D721Med (cell line): ENCODE data around the gene AHNAK2.
"Not testable (repeated sequence)": the region's sequence is repeated elsewhere in the genome, so short reads cannot be mapped to it uniquely, and the experiment has no call there.

Source experiments
- DNase-seq: peaks from one replicate; pipeline ENCODE4 v3.0.0; 2011; ENCODE audit warnings: low spot score; ENCODE audit not compliant: insufficient read length
- FAIRE-seq: peaks from 2 replicates; lab custom pipeline; 2011; peaks lifted over from hg19 to GRCh38; lab: Jason Lieb, UNC
- CTCF ChIP-seq: IDR thresholded peaks from 2 replicates; pipeline ENCODE4 v1.5.1; 2012; ENCODE audit warnings: mild to moderate bottlenecking, control low read depth; ENCODE audit not compliant: insufficient read depth; ENCODE audit errors: missing control alignments

Gene AHNAK2

GRCh38 chr14:104891664-104892530, 86.3 kb downstream of the AHNAK2 start:
- DNase-seq (no peak), FAIRE-seq (no peak)
- TF ChIP-seq CTCF: no peak

GRCh38 chr14:104891121-104891551, 87.0 kb downstream of the AHNAK2 start:
- TF ChIP-seq CTCF: no peak
- FAIRE-seq: no peak
- no peak for DNase-seq

GRCh38 chr14:104890292-104890691, 87.9 kb downstream of the AHNAK2 start:
- DNase-seq, FAIRE-seq: not testable (repeated sequence)

- DNase-seq (no peak), FAIRE-seq (no peak)
- no peak for TF ChIP-seq CTCF
These were observed 88.8 kb downstream of the AHNAK2 start for GRCh38 chr14:104889375-104889757.

- FAIRE-seq (no peak), DNase-seq (no peak)
- no peak for TF ChIP-seq CTCF
These were observed 89.4 kb downstream of the AHNAK2 start for GRCh38 chr14:104888489-104889374.

GRCh38 chr14:104887623-104888488, 90.3 kb downstream of the AHNAK2 start:
- DNase-seq: no peak
- FAIRE-seq: no peak

More at GRCh38 chr14:104887623-104888488, 90.3 kb downstream of the AHNAK2 start:
- no peak for TF ChIP-seq CTCF
